GM21717 (cell line): ENCODE measurements around the gene AAGAB.

ENCODE experiments used
- ATAC-seq: cut with Tn5 transposase; IDR thresholded peaks from one replicate; pipeline ENCODE4 v1.9.1; 2021; ENCODE audit warnings: mild to moderate bottlenecking, moderate library complexity; ENCODE audit not compliant: unreplicated experiment

Gene AAGAB

GRCh38 chr15:67190326-67190725 is 64.1 kb downstream of the AAGAB start:
- ATAC-seq, result no peak

- no peak for ATAC-seq
These were observed 65.0 kb downstream of the AAGAB start for GRCh38 chr15:67189326-67190051.

- no peak for ATAC-seq
These were observed 65.8 kb downstream of the AAGAB start for GRCh38 chr15:67188551-67189218.

- no peak for ATAC-seq
These were observed 67.1 kb downstream of the AAGAB start for GRCh38 chr15:67187351-67187854.

- ATAC-seq, result no peak
These were observed 67.8 kb downstream of the AAGAB start for GRCh38 chr15:67186688-67187087.

- no peak for ATAC-seq
These were observed 68.2 kb downstream of the AAGAB start for GRCh38 chr15:67186226-67186649.

- no peak for ATAC-seq
These were observed 68.7 kb downstream of the AAGAB start for GRCh38 chr15:67185621-67186225.

- no peak for ATAC-seq
These were observed 69.4 kb downstream of the AAGAB start for GRCh38 chr15:67185051-67185450.

- ATAC-seq, result no peak
These were observed 70.1 kb downstream of the AAGAB start for GRCh38 chr15:67184208-67184925.

- ATAC-seq, result no peak
These were observed 70.9 kb downstream of the AAGAB start for GRCh38 chr15:67183443-67184169.

GRCh38 chr15:67181221-67181639 is 73.2 kb downstream of the AAGAB start:
- ATAC-seq, result no peak

GRCh38 chr15:67180514-67181191 is 73.8 kb downstream of the AAGAB start:
- no peak for ATAC-seq

- no peak for ATAC-seq
These were observed 74.4 kb downstream of the AAGAB start for GRCh38 chr15:67180035-67180434.

- ATAC-seq, result no peak
These were observed 75.0 kb downstream of the AAGAB start for GRCh38 chr15:67179411-67179995.

GRCh38 chr15:67178569-67179210 is 75.8 kb downstream of the AAGAB start:
- ATAC-seq, result no peak

GRCh38 chr15:67177752-67178151 is 76.7 kb downstream of the AAGAB start:
- no peak for ATAC-seq

GRCh38 chr15:67176195-67176971 is 78.1 kb downstream of the AAGAB start:
- ATAC-seq, result no peak

- peak; percentile 57 for ATAC-seq
These were observed 78.8 kb downstream of the AAGAB start for GRCh38 chr15:67175643-67176071.
